Neuronal stem cell (in vitro differentiated cells): ENCODE data around the gene XXYLT1.

Experiments
- DNase-seq: peaks from one replicate; pipeline ENCODE4 v3.0.0-alpha.2; 2013; ENCODE audit warnings: low spot score
- H2AFZ ChIP-seq: one replicate; pipeline ENCODE4 v1.6.1; 2013; ENCODE audit warnings: mild to moderate bottlenecking, low read length, inconsistent platforms
- H2AK5ac ChIP-seq: 2 replicates; pipeline ENCODE4 v1.6.1; 2013; ENCODE audit warnings: low read depth, mild to moderate bottlenecking, inconsistent platforms, low read length, moderate library complexity, mixed read lengths
- H2BK120ac ChIP-seq: 2 replicates; pipeline ENCODE4 v1.6.1; 2013; ENCODE audit warnings: low read depth, mild to moderate bottlenecking, inconsistent platforms, low read length, moderate library complexity, mixed read lengths
- H2BK12ac ChIP-seq: one replicate; pipeline ENCODE4 v1.6.1; 2013; ENCODE audit warnings: low read length, inconsistent platforms
- H2BK15ac ChIP-seq: 2 replicates; pipeline ENCODE4 v1.6.1; 2013; ENCODE audit warnings: mild to moderate bottlenecking, low read length, inconsistent platforms, mixed read lengths
- H2BK5ac ChIP-seq: one replicate; pipeline ENCODE4 v1.6.1; 2013; ENCODE audit warnings: inconsistent platforms, mild to moderate bottlenecking, low read length, moderate library complexity
- H3K14ac ChIP-seq: one replicate; pipeline ENCODE4 v1.6.1; 2013; ENCODE audit warnings: low read length, inconsistent platforms
- H3K18ac ChIP-seq: 2 replicates; pipeline ENCODE4 v1.6.1; 2013; ENCODE audit warnings: low read length, inconsistent platforms
- H3K23ac ChIP-seq: 2 replicates; pipeline ENCODE4 v1.6.1; 2013; ENCODE audit warnings: low read depth, mild to moderate bottlenecking, mixed read lengths, low read length, inconsistent platforms; ENCODE audit not compliant: poor library complexity
- H3K27ac ChIP-seq: replicated peaks from 3 replicates; pipeline ENCODE4 v1.5.1; 2013; ENCODE audit warnings: low read length, inconsistent platforms
- H3K27me3 ChIP-seq, 3 experiments: 2 replicates each; pipeline ENCODE4 v1.6.1; 2013; ENCODE audit warnings: low read length in 3 of 3, mild to moderate bottlenecking in 2 of 3, inconsistent platforms in 1 of 3, low read depth in 1 of 3, mixed read lengths in 1 of 3, moderate library complexity in 1 of 3; ENCODE audit not compliant: control insufficient read depth in 3 of 3, insufficient read depth in 3 of 3
- H3K36me3 ChIP-seq, 2 donors: replicated peaks in 1 of 2; 2 replicates each; pipeline ENCODE4 v1.6.1; 2013; ENCODE audit warnings: low read length in 2 of 2; ENCODE audit not compliant: control insufficient read depth in 2 of 2, insufficient read depth in 2 of 2
- H3K4ac ChIP-seq: 2 replicates; pipeline ENCODE4 v1.6.1; 2013; ENCODE audit warnings: inconsistent platforms, mild to moderate bottlenecking, low read length, moderate library complexity
- H3K4me1 ChIP-seq, 2 donors: 1 replicate in 1 of 2; 2 replicates in 1 of 2; pipeline ENCODE4 v1.6.1; 2013; ENCODE audit warnings: low read length in 2 of 2, low read depth in 1 of 2; ENCODE audit not compliant: control insufficient read depth in 2 of 2, insufficient read depth in 1 of 2
- H3K4me2 ChIP-seq: one replicate; pipeline ENCODE4 v1.6.1; 2013; ENCODE audit warnings: mild to moderate bottlenecking, low read length, inconsistent platforms; ENCODE audit not compliant: insufficient read depth, poor library complexity, severe bottlenecking
- H3K4me3 ChIP-seq, 2 donors: 2 replicates each; pipeline ENCODE4 v1.5.1; 2013; ENCODE audit warnings: low read length in 2 of 2, mild to moderate bottlenecking in 2 of 2, inconsistent platforms in 1 of 2, moderate library complexity in 1 of 2
- H3K79me1 ChIP-seq: one replicate; pipeline ENCODE4 v1.6.1; 2013; ENCODE audit warnings: low read depth, mild to moderate bottlenecking, inconsistent platforms, low read length, moderate library complexity
- H3K9ac ChIP-seq: one replicate; pipeline ENCODE4 v1.6.1; 2013; ENCODE audit warnings: mild to moderate bottlenecking, low read depth, low read length, inconsistent platforms; ENCODE audit not compliant: poor library complexity
- H3K9me3 ChIP-seq, 2 donors: replicated peaks in 1 of 2; 2 replicates each; pipeline versions ENCODE3 to v1.6.1; 2013; ENCODE audit warnings: low read length in 2 of 2, mild to moderate bottlenecking in 2 of 2, inconsistent platforms in 1 of 2, low read depth in 1 of 2, mixed read lengths in 1 of 2, moderate library complexity in 1 of 2; ENCODE audit not compliant: control insufficient read depth in 2 of 2, insufficient read depth in 1 of 2
- H4K8ac ChIP-seq: one replicate; pipeline ENCODE4 v1.6.1; 2013; ENCODE audit warnings: low read depth, mild to moderate bottlenecking, inconsistent platforms, low read length, moderate library complexity
- H4K91ac ChIP-seq: one replicate; pipeline ENCODE4 v1.6.1; 2013; ENCODE audit warnings: low read length, low read depth, mild to moderate bottlenecking, inconsistent platforms; ENCODE audit not compliant: poor library complexity
- WGBS, 2 donors: extraction: QIAGEN DNeasy Blood & Tissue Kit; methylation state at CpG; one replicate each; pipeline ENCODE4 v1.1.7; 2013; ENCODE audit warnings: missing lambda C conversion rate in 2 of 2, mixed read lengths in 1 of 2; ENCODE audit not compliant: insufficient read length in 2 of 2, insufficient replicate concordance in 1 of 2; ENCODE audit errors: extremely low coverage in 2 of 2; 5-methylcytosine and 5-hydroxymethylcytosine counted together

Gene XXYLT1

GRCh38 chr3:195306369-195306768 lies 35.4 kb upstream of the XXYLT1 start:
- H2BK120ac ChIP-seq, result no peak overlapping the region
- no peak overlapping the region for H2AK5ac ChIP-seq
- H3K4me1 ChIP-seq, result no peaks in the 10 kb centered on the region
- WGBS, 2 donors, result no CpG with 5 or more reads among the region's 4 CpGs
- no peak overlapping the region for H2BK5ac ChIP-seq
- no peak overlapping the region for H4K91ac ChIP-seq
- no peaks in the 10 kb centered on the region for H3K27me3 ChIP-seq
- no peak overlapping the region for H3K4me2 ChIP-seq
- peaks cover 2 to 22% of the 10 kb centered on the region in 2 donors for H3K36me3 ChIP-seq
- no peak overlapping the region for H3K4ac ChIP-seq
- H3K23ac ChIP-seq, result no peak overlapping the region
- H3K79me1 ChIP-seq, result no peaks in the 10 kb centered on the region
- no peak overlapping the region for H2BK12ac ChIP-seq
- no peak overlapping the region for H3K14ac ChIP-seq
- H3K18ac ChIP-seq, result no peak overlapping the region
- no peak for DNase-seq
- no peak overlapping the region for H2AFZ ChIP-seq
- no peak overlapping the region for H2BK15ac ChIP-seq
- no peak overlapping the region for H3K4me3 ChIP-seq
- no peak overlapping the region for H3K9ac ChIP-seq
- H3K9me3 ChIP-seq, result no peaks in the 10 kb centered on the region
- H3K27ac ChIP-seq, result no peak overlapping the region
- no peak overlapping the region for H4K8ac ChIP-seq

- Histone ChIP-seq H3K23ac (no peak overlapping the region), H3K27ac (no peak overlapping the region), H4K8ac (no peak overlapping the region), H2AFZ (no peak overlapping the region), H4K91ac (no peak overlapping the region), H3K4me1 (no peaks in the 10 kb centered on the region), H2BK12ac (no peak overlapping the region), H3K36me3 (peaks cover 2 to 33% of the 10 kb centered on the region in 2 donors), H3K4me2 (no peak overlapping the region), H2AK5ac (no peak overlapping the region), H3K27me3 (no peaks in the 10 kb centered on the region), H2BK5ac (no peak overlapping the region), H3K9ac (no peak overlapping the region), H3K79me1 (no peaks in the 10 kb centered on the region), H2BK15ac (no peak overlapping the region), H3K14ac (no peak overlapping the region), H2BK120ac (no peak overlapping the region), H3K18ac (no peak overlapping the region), H3K9me3 (no peaks in the 10 kb centered on the region), H3K4me3 (no peak overlapping the region), H3K4ac (no peak overlapping the region)
- WGBS, 2 donors, result no CpG with 5 or more reads among the region's 3 CpGs
- no peak for DNase-seq
Observed at GRCh38 chr3:195302431-195302830, 31.5 kb upstream of the XXYLT1 start.

GRCh38 chr3:195297446-195297845 lies 26.5 kb upstream of the XXYLT1 start:
- Histone ChIP-seq H4K8ac (no peak overlapping the region), H2BK5ac (no peak overlapping the region), H2BK12ac (no peak overlapping the region), H2AK5ac (no peak overlapping the region), H2BK15ac (no peak overlapping the region), H3K4ac (no peak overlapping the region), H3K18ac (no peak overlapping the region), H3K9ac (no peak overlapping the region), H3K27ac (no peak overlapping the region), H3K23ac (no peak overlapping the region), H3K9me3 (no peaks in the 10 kb centered on the region), H3K36me3 (peaks cover 2 to 62% of the 10 kb centered on the region in 2 donors), H3K79me1 (no peaks in the 10 kb centered on the region), H3K14ac (no peak overlapping the region), H3K27me3 (no peaks in the 10 kb centered on the region), H2BK120ac (no peak overlapping the region), H3K4me3 (no peak overlapping the region), H2AFZ (no peak overlapping the region), H3K4me1 (no peaks in the 10 kb centered on the region), H4K91ac (no peak overlapping the region), H3K4me2 (no peak overlapping the region)
- DNase-seq, result no peak

GRCh38 chr3:195296662-195297061 lies 25.7 kb upstream of the XXYLT1 start:
- H3K79me1 ChIP-seq, result no peaks in the 10 kb centered on the region
- H3K27me3 ChIP-seq, result no peaks in the 10 kb centered on the region
- no peak overlapping the region for H3K9ac ChIP-seq
- H4K8ac ChIP-seq, result no peak overlapping the region
- no peaks in the 10 kb centered on the region for H3K4me1 ChIP-seq
- no peak overlapping the region for H2BK15ac ChIP-seq
- H3K4me2 ChIP-seq, result no peak overlapping the region
- H3K9me3 ChIP-seq, result no peaks in the 10 kb centered on the region
- no peak overlapping the region for H2AFZ ChIP-seq
- H3K36me3 ChIP-seq, result peaks cover 0 to 64% of the 10 kb centered on the region in 2 donors
- no peak overlapping the region for H3K23ac ChIP-seq
- no peak overlapping the region for H2AK5ac ChIP-seq
- no peak overlapping the region for H3K4ac ChIP-seq
- no peak for DNase-seq
- no peak overlapping the region for H3K27ac ChIP-seq
- no CpG with 5 or more reads among the region's 1 CpG for WGBS, 2 donors
- no peak overlapping the region for H3K14ac ChIP-seq
- no peak overlapping the region for H3K18ac ChIP-seq
- H4K91ac ChIP-seq, result no peak overlapping the region
- no peak overlapping the region for H2BK120ac ChIP-seq
- H3K4me3 ChIP-seq, result no peak overlapping the region
- no peak overlapping the region for H2BK5ac ChIP-seq
- H2BK12ac ChIP-seq, result no peak overlapping the region
